Measurements from ENCODE around the gene DNM2.

DNA sequence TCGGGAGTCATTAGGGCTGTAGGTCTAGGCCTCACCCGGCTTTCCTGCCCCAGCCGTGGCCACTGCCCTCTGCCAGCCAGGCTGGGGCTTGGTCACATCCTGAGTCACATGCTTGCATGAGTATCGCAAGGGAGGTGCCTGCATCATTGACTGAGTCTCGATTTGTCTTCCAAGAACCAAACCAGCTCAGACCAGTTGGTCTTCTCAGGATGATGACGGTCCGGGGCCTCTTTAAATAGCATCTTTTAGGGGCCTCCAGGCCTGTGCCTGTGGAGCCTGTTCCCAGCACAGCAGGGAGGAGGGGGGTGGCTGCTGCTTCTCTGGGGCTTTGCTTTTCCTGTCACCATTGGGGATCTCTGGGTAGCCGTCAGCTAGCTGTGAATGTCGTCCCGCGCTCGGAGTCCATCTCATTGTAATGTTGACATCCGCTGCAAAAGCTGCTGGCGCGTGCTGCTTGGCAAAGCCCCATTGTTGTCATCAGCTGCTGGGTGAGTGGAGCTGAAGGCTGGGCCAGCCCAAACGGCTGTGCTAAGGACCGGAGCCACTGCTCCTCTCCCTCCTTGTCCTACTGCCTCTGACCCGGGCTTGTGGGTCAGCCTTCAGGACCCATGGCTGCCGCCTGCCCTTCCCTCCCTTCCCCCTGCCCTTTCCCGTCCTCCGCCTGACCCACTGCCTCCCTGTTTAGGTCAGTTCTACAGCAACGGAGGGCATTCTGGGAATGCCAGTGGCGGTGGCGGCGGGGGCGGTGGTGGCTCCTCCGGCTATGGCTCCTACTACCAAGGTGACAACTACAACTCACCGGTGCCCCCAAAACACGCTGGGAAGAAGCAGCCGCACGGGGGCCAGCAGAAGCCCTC lies 31.0 kb upstream of the DNM2 start:
- TF ChIP-seq, protein P1, sequence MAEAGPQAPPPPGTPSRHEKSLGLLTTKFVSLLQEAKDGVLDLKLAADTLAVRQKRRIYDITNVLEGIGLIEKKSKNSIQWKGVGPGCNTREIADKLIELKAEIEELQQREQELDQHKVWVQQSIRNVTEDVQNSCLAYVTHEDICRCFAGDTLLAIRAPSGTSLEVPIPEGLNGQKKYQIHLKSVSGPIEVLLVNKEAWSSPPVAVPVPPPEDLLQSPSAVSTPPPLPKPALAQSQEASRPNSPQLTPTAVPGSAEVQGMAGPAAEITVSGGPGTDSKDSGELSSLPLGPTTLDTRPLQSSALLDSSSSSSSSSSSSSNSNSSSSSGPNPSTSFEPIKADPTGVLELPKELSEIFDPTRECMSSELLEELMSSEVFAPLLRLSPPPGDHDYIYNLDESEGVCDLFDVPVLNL (IDR thresholded peaks at IDR 0.05; ENCODE audit: low read depth, low read length), result no peak
- TF ChIP-seq, protein P2, sequence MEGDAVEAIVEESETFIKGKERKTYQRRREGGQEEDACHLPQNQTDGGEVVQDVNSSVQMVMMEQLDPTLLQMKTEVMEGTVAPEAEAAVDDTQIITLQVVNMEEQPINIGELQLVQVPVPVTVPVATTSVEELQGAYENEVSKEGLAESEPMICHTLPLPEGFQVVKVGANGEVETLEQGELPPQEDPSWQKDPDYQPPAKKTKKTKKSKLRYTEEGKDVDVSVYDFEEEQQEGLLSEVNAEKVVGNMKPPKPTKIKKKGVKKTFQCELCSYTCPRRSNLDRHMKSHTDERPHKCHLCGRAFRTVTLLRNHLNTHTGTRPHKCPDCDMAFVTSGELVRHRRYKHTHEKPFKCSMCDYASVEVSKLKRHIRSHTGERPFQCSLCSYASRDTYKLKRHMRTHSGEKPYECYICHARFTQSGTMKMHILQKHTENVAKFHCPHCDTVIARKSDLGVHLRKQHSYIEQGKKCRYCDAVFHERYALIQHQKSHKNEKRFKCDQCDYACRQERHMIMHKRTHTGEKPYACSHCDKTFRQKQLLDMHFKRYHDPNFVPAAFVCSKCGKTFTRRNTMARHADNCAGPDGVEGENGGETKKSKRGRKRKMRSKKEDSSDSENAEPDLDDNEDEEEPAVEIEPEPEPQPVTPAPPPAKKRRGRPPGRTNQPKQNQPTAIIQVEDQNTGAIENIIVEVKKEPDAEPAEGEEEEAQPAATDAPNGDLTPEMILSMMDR (IDR thresholded peaks at IDR 0.05 in 2 of 3, conservative IDR thresholded peaks at IDR 0.05 in 1 of 3; ENCODE audit: control insufficient read depth in 2 of 3, extremely low read depth in 1 of 3, insufficient read depth in 1 of 3, low read depth in 3 of 3, low read length in 3 of 3), result no peak
- TF ChIP-seq CREM (IDR thresholded peaks at IDR 0.05; ENCODE audit: low read depth) (no peak), NRF1 (conservative IDR thresholded peaks at IDR 0.05; ENCODE audit: low read depth, low read length) (no peak)
- TF ChIP-seq, protein P3, sequence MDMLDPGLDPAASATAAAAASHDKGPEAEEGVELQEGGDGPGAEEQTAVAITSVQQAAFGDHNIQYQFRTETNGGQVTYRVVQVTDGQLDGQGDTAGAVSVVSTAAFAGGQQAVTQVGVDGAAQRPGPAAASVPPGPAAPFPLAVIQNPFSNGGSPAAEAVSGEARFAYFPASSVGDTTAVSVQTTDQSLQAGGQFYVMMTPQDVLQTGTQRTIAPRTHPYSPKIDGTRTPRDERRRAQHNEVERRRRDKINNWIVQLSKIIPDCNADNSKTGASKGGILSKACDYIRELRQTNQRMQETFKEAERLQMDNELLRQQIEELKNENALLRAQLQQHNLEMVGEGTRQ (IDR thresholded peaks at IDR 0.05; ENCODE audit: borderline replicate concordance, low read depth, low read length), result no peak
- TF ChIP-seq, protein P4, sequence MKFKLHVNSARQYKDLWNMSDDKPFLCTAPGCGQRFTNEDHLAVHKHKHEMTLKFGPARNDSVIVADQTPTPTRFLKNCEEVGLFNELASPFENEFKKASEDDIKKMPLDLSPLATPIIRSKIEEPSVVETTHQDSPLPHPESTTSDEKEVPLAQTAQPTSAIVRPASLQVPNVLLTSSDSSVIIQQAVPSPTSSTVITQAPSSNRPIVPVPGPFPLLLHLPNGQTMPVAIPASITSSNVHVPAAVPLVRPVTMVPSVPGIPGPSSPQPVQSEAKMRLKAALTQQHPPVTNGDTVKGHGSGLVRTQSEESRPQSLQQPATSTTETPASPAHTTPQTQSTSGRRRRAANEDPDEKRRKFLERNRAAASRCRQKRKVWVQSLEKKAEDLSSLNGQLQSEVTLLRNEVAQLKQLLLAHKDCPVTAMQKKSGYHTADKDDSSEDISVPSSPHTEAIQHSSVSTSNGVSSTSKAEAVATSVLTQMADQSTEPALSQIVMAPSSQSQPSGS (IDR thresholded peaks at IDR 0.05; ENCODE audit: low read length), result no peak
